NCI-H1436 treated with DMSO at 0.1 percent for 48 hours (cell line): ENCODE measurements around the gene AKR1C4.
"Not testable (repeated sequence)": the region's sequence is repeated elsewhere in the genome, so short reads cannot be mapped to it uniquely, and the experiment has no call there.

Source experiments
- DNase-seq: peaks from one replicate; lab custom pipeline; 2025; lab: John Stamatoyannopoulos, UW

AKR1C4 gene

DNA sequence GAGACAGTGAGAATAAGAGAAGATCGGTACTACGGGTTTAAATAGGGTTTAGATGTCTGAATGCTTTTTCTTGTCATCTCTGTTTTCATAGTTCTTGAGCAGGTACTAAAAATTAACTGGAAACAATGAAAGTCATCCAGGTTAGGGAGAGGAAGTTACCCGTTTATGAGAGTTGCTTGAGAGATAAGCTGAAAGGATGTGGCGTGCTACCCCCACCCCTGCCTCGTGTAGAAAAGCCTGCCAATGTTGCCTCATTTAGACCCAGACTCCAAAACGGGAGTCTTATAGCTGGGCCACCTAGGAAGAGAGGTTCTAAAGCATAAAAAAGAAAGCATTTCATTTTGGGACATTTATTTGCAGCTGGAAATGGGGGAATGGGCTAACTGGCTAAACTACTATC is 10.2 kb downstream of the AKR1C4 start:
- no peak for DNase-seq

DNA sequence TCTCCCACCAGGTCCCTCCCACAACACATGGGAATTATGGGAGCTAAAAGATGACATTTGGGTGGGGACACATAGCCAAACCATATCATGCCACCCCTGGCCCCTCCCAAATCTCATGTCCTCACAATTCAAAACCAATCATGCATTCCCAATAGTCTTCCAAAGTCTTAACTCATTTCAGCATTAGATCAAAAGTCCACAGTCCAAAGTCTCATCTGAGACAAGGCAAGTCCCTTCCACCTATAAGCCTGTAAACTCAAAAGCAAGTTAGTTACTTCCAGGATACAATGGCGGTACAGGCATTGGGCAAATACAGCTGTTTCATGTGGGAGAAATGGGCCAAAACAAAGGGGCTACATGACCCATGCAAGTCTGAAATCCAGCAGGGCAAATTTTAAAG is 13.1 kb downstream of the AKR1C4 start:
- DNase-seq, result not testable (repeated sequence)

DNA sequence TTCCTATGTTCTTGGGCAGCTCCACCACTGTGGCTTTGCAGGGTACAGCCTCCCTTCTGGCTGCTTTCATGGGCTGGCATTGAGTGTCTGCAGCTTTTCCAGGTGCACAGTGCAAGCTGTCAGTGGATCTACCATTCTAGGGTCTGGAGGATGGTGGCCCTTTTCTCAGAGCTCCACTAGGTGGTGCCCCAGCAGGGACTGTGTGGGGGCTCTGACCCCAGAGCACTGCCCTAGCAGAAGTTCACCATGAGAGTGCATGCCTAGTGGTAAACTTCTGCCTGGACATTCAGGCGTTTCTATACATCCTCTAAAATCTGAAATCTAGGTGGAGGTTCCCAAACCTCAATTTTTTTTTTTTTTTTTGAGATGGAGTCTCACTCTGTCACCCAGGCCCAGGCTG is 13.6 kb downstream of the AKR1C4 start:
- DNase-seq, result not testable (repeated sequence)

DNA sequence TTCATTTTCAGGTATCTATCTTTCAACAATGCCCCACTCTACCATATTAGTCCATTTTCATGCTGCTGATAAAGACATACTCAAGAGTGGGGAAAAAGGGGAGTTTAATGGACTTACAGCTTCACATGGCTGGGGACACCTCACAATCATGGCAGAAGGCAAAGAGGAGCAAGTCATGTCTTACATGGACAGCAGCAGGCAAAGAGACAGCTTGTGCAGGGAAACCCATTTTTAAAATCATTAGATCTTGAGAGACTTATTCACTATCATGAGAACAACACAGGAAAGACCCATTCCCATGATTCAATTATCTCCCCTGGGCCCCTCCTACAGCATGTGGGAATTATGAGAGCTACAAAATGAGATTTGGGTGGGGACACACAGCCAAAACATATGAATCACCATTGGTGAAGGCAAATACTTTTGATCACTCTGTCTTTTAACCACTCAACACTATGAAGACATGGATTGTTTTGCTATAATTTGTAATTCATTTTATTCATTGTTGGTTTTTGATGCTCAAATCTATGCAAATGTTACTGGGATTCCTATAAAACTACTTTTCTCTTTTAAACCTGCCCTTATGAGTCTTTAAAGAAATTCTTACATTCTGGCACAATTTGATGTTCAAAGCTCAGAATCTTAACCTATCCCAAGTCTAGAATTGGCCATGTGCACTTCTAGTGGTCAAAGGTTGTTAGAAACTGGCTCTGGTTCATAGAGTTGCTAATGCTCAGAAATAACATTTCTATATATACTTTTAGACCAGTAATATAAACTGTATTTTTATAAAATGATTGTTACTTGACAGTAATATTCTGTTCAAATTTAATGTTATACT is 15.3 kb downstream of the AKR1C4 start:
- no peak for DNase-seq

DNA sequence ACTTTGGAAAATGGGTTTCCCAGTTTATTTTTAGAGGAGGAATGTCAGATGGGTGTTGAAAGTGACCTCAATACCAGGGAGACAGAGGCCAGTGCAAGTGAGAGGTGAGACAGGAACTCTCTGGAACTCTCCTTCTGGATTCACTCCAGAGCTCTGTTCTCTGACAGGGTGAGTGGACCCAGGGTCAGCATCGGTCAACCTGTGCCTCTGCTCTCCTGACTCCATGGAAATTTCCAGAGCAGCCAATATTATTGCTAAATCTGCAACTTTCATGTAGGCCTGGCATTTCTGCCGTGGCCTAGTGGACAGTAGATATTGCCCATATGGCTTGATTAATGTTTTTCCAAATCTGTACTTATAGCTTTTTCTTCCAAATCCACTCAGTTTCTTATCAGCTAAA is 20.2 kb downstream of the AKR1C4 start:
- no peak for DNase-seq

DNA sequence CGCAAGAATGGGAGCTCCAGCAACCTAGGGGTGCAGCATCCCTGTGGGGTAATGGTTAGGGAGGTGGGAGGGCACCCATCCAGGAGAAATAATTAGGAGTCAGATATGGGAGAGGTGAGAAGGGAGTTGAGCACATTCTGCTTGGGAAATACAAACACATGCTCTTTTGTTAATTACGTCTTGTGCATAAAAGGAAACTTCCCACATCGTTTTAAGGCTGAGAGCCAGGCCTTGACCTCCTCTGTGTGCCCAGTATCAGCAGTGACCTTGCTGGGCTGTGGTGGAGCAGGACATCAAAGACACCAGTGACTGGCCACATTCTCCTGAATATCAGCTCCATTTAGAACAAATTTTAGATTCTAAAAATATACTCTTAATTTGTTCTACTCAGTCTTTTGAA is 22.6 kb downstream of the AKR1C4 start:
- DNase-seq, result no peak

DNA sequence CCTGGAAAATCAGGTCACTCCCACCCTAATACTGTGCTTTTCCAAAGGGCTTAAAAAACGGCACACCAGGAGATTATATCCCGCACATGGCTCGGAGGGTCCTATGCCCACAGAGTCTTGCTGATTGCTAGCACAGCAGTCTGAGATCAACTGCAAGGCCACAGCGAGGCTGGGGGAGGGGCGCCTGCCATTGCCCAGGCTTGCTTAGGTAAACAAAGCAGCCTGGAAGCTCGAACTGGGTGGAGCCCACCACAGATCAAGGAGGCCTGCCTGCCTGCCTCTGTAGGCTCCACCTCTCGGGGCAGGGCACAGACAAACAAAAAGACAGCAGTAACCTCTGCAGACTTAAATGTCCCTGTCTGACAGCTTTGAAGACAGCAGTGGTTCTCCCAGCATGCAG is 26.3 kb downstream of the AKR1C4 start:
- not testable (repeated sequence) for DNase-seq

DNA sequence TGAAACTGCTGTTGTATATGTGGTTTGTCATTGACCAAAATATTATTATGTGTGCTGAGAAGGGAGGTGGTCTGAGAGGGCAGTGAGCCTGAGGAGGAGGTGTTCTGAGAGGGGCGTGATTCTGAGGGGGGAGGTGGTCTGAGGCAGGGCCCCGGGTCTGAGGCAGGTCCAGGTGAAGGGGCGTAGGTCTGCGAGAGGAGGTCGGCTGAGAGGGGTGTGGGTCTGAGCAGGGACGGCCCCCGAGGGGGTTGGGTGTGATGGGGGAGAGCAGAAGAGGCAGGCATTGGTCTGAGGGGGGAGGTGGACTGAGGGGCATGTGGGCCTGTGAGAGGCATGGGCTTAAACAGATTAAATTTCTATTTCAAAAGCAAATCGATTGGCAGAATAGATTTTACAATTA is 32.4 kb downstream of the AKR1C4 start:
- no peak for DNase-seq

DNA sequence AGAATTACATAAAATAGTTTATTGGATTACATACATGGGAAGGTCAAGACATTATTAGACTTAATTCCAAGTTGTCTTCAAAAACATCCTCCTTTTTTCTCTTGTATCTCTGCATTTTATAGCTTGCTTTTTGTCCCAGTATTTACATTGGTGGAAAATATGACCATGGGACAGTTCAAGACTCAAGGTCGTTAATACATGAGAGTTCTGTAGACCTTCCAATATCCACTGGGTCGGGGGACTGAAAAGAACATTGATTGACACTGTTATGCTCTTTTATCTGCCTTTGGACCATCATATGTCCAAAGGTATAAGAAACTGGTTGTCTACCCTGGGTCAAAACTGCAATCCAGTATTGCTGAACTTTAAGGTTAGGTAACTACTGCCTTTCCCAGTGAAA is 36.7 kb downstream of the AKR1C4 start:
- DNase-seq, result no peak

DNA sequence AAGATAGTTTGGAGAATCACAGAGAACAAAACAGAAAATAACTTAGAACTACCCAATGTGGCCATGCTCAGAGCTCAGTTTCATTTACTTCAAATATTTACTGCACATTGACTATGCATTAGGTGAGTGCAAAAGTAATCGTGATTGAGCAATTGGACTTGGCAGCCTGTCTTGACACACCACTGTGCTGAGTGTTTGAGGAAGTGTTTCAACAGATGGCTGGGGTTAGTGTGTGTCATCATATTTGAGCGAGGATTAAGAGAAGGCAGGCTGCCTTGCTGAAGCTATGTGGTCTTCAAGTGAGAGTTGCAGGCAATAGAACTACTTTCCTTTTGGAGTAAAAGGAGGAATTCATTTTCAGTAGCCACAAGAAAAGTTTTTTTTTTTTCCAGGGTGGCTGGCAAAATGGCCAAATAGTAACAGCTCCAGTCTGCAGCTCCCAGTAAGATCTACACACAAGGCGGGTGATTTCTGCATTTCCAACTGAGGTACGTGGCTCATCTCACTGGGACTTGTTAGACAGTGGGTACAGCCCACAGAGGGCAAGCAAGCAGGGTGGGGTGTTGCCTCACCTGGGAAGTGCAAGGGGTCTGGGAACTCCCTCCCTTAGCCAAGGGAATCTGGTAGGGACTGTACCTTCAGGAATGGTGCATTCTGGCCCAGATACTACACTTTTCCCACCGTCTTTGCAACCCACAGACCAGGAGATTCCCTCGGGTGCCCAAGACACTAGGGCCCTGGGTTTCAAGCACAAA is 37.6 kb downstream of the AKR1C4 start:
- no peak for DNase-seq

DNA sequence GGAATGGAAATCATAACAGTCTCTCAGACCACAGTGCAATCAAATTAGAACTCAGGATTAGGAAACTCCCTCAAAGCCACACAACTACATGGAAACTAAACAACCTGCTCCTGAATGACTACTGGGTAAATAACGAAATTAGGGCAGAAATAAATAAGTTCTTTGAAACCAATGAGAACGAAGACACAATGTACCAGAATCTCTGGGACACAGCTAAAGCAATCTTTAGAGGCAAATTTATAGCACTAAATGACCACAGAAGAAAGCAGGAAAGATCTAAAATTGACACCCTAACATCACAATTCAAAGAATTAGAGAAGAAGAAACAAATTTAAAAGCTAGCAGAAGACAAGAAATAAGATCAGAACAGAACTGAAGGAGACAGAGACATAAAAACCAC is 40.9 kb downstream of the AKR1C4 start:
- DNase-seq, result not testable (repeated sequence)

DNA sequence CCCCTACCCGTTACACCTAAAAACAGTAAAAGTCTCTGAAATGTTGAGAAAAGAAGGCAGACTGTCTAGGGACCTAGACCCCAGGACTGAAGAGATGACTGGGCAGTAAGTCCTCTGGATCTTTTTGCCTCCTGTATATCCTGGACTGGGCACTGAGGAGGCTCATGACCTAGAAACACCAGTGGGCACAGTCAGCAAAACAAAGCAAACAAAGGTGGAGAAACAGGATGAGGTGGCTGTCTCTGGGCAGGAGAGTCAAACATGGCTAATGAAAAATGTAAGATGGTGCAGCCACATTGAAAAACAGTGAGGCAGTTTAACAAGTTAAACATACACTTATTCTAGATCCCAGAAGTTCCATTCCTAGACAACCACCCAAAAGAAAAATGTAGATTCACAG is 45.9 kb downstream of the AKR1C4 start:
- no peak for DNase-seq

DNA sequence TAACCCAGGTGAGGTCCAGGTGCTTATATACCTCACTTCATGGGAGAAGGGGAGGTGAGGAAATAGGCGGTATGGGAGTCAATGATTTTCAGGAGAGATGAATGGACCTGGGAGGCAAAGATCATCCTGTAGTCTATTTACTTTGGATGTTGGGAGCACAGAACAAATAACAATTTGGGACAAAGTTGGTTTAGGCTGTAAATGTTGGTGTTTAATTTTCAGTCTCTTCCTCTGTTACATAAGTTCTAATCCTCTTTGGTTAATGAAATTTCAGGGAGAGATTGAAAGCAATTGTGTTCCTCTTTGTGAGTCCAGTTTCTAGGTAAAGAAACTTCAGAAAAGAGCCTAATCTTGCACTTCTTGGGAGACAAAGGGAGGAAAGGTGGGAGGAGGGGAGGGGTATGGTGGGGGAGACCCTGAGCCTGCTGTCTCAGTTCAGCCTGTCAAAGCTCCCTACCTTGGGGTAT is 46.9 kb downstream of the AKR1C4 start:
- no peak for DNase-seq

DNA sequence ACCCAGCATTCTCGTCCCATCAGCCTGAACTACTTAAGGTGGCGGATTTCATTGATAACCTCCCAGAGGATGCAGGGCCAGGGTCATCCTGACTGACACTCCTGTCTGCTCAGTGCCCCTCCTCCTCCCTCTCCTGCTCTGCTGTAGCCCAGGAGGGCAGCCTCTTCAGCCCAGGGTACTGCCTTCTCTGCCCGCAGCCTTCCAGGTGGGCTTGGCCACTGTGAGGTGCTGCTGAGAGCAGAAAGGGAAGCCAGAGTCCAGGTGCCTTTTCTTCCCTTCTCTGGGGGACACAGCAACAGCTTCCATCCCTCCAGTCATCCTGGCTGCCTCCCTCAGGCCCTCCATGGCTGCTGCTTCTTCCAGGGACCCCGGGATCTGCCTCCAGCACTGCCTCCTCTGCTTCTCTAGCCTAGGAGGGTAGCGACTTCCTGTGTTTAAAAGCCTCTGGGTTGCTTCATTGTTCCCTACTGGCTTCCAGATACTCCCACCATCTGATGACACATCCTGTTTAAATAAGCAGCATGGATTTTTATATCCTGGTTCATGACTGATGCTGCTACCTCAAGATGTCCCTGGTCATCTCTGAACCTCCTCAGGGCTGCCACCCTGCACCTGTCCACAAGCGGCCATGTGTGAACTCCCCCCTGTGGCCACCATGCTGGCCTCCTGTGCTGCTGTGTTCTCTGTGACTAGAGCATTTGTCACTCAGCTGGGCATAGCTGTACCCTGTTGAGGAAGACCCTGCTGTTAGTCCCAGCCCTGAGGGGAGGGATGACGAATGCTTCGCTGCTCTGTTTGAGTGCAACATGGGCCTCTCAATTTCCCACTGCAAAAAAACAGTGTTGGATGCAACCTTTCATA is 55.8 kb downstream of the AKR1C4 start:
- DNase-seq, result no peak

DNA sequence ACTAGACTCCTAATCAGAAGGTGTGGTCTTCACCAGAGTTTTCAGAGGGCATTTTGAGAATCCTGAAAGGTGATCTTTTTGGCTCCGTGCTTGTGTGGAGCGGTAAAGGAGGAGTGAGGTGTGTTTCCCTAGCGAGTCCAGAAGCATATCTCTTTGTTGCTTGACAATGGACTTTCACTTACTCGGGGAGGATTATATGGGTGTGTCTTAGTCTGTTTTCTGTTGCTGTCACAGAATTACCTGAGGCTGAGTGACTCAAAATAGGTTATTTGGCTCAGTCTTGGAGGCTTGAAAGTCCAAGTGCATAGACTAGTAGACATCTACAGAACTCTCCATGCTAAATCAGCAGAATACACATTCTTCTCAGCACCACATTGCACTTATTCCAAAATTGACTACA is 57.9 kb downstream of the AKR1C4 start:
- no peak for DNase-seq

DNA sequence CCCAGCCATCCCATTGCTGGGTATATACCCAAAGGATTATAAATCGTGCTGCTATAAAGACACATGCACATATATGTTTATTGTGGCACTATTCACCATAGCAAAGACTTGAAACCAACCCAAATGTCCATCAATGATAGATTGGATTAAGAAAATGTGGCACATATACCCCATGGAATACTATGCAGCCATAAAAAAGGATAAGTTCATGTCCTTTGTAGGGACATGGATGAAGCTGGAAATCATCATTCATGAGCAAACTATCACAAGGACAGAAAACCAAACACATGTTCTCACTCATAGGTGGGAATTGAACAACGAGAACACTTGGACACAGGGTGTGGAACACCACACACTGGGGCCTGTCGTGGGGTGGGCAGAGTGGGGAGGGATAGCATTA is 61.1 kb downstream of the AKR1C4 start:
- DNase-seq, result not testable (repeated sequence)

DNA sequence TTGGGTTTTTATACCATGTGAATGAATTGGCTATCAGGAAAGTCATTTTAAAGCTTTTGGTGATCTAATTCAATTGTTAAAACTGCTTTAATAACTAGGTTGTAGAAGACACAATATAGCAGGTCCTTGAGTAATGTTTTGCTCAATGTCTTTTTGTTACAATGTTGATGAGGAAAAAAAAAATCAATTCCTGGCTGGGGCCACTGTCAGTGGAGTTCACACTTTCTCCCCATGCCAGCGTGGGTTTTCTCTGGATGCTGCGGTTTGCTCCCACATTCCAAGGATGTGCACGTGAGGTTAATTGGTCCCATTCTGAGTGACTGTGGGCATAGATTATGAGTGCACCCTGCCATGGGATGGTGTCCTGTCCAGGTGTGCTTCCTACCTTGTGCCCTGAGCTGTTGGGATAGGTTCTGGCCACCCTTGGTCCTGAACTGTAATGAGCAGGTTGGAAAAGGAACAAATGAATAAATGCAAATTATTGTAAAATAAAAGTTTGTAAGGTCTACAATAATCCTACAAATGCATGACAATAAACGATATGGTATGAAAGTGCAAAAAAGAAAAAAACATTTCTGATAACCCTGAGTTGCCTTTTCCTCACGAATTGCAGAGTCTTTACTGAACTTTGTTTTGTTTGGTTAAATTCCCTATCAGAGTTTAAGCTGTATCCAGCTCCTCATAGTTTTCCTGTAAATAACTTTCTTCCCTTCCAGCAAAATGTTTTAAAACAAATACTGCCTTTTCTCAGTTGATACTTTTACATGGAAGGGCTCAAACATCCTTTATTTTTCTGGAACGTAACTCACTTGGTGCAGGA is 62.7 kb downstream of the AKR1C4 start:
- no peak for DNase-seq

DNA sequence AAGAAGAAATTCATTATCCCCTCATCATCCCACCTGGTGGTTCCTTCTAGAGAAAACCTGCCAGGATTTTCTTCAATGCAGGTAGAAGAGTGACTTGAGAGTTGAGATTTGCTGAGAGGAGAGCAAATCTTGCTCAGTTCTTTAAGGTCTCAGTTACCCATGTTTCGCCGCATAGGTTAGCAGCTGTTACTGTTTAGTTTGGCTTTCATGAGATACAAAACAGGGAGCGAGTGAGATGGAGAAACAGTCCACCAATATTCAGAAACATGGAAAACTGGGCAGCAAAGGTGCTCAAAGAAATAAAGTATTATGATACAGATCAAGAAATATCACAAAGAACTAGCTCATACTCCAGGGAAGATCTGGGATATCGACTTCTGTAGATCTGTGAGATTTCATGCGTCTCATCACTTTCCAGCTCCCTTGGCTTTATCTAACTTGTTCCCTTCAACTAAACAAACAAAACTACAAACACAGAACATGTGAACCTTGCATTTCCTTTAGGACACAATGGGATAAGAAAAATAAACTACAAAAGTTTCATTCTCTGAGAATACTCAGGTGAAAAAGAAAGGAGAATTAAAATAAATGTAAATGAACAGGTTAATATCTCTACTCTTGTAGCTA is 63.4 kb downstream of the AKR1C4 start:
- DNase-seq, result no peak

DNA sequence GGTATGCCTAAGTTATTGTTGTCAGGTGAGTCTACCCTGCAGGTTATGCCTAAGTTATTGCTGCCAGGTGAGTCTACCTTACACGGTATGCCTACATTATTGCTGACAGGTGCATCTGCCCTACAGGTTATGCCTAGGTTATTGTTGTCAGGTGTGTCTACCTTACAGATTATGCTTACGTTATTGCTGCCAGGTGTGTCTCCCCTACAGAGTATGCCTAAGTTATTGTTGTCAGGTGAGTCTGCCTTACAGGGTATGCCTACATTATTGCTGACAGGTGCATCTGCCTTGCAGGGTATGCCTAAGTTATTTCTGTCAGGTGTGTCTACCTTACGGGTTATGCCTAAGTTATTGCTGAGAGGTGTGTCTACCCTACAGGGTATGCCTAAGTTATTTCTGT is 64.2 kb downstream of the AKR1C4 start:
- DNase-seq, result no peak

DNA sequence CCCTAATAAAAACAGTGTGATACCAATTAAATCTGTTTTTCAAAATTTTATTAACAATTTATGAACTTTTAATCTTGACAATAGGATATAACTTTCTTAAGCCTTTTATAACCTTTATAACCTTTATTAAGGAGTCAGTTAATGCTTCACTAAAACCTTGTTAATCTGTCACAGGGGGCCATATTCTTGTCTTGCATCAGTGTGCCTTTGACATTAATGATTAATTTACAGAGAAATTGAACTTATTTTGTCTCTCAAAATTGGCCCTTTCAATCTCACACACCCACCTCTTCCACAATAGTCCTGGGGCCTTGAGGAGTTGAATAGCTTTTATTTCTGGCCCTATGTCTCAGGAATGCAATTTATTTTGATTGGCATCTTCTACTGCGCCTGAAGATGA is 68.5 kb downstream of the AKR1C4 start:
- DNase-seq, result no peak

DNA sequence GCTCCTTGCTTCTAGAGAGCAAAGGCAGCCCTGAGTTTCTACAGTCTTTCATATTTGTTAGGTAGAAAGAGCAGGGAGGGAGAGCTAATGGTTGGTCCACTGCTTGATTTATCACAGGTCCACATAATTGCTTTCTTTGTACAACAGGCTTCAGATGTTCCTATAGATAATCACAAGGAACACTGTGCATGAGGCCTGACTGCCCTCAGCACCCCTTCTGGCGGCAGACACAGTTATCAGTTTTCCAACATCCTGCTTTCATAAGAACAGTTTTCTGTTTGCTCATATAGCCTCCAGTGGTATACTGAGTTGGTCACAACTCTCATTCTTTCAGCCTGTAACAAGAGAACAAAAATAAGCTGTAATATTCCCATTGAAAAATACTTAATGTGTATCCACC is 69.7 kb downstream of the AKR1C4 start:
- DNase-seq, result no peak
